ENCODE data around the gene SBF2.

DNA sequence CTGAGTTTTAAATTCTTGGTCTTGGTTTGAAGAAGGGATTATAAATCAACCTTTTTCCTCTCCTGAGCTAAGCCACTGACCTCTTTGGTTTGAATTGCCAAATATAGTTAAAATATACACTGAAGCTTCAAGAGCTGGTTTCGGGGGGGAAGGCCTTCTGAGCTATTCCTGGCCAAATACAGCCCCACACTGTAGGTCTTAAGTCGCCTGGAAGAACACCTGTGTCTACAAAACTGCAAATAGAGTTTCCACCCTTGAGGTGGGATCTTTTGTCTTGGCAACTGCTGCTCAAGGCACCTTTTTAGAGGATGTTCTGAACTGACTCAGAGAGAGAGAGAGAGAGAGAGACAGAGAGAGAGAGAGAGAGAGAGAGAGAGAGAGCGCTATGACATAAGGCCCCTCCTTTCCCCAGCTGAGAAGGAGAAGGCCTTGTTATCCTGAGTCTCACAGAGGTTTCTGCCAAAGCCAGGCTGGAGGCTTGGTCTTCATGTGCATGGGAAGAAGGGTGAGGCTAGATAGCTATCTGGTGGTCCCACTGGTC lies 16.4 kb upstream of the SBF2 start:
- TF ChIP-seq POLR2AphosphoS5 (IDR thresholded peaks at IDR 0.05) (peak in 1 of 3 donors; percentile 4), POLR2A (IDR thresholded peaks at IDR 0.05) (no peak)
- TF ChIP-seq, protein P1, sequence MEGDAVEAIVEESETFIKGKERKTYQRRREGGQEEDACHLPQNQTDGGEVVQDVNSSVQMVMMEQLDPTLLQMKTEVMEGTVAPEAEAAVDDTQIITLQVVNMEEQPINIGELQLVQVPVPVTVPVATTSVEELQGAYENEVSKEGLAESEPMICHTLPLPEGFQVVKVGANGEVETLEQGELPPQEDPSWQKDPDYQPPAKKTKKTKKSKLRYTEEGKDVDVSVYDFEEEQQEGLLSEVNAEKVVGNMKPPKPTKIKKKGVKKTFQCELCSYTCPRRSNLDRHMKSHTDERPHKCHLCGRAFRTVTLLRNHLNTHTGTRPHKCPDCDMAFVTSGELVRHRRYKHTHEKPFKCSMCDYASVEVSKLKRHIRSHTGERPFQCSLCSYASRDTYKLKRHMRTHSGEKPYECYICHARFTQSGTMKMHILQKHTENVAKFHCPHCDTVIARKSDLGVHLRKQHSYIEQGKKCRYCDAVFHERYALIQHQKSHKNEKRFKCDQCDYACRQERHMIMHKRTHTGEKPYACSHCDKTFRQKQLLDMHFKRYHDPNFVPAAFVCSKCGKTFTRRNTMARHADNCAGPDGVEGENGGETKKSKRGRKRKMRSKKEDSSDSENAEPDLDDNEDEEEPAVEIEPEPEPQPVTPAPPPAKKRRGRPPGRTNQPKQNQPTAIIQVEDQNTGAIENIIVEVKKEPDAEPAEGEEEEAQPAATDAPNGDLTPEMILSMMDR (IDR thresholded peaks at IDR 0.05 in 8 of 11, conservative IDR thresholded peaks at IDR 0.05 in 3 of 11), result no peak

Measured in spleen (tissue), 7 donors.